Colonic mucosa (tissue), 4 donors: Measurements from ENCODE around the gene TTC7B. TPM values are rescaled to one million over a fixed set of nuclear protein-coding genes. Genes with fewer than 3 reads are reported as not detected.

Source experiments
- DNase-seq: peaks from one replicate; pipeline ENCODE4 v3.0.0-alpha.2; 2020
- H3K27ac ChIP-seq: fragments of 200-600 bp; one replicate; pipeline ENCODE4 v1.8.0; 2021
- H3K27me3 ChIP-seq: fragments of 200-600 bp; one replicate; pipeline ENCODE4 v1.8.0; 2021
- H3K36me3 ChIP-seq: fragments of 200-600 bp; one replicate; pipeline ENCODE4 v1.8.0; 2021
- H3K4me1 ChIP-seq: fragments of 200-600 bp; one replicate; pipeline ENCODE4 v1.8.0; 2021; ENCODE audit warnings: mild to moderate bottlenecking
- H3K4me3 ChIP-seq: fragments of 200-600 bp; one replicate; pipeline ENCODE4 v1.8.0; 2021
- H3K9ac ChIP-seq, 2 donors: one replicate each; pipeline ENCODE4 v1.7.0; 2013; ENCODE audit warnings: control low read depth in 2 of 2, low read depth in 2 of 2, low read length in 2 of 2
- H3K9me3 ChIP-seq: fragments of 200-600 bp; one replicate; pipeline ENCODE4 v1.8.0; 2021
- CTCF ChIP-seq: fragments of 200-600 bp; IDR thresholded peaks from one replicate; pipeline ENCODE4 v1.8.0; 2022; ENCODE audit warnings: antibody characterized with exemption, mild to moderate bottlenecking
- intact Hi-C: fragments of 100-400 bp; cut with DNase I; formaldehyde crosslinking; loops from one replicate; pipeline ENCODE4 v1.14.1; 2022
- total RNA-seq, 2 donors: library from RNA; stranded (reverse); fragmentation: NEBNext Ultra II Directional in 1 of 2; extraction: Animal tissue kit (Norgen Biotek cat#: 25700) in 1 of 2; gene quantifications; one replicate each; pipeline ENCODE4 v1.2.1, GENCODE V29; 2021
- donor health status: healthy.
- donor health status: DM: no; HTN: no; CAD: no.
- donor health status: DM: no; HTN: no; CAD: no.

TTC7B gene
- total RNA-seq, 2 donors from 2014 or later, result 3.3 to 11.8 TPM

- no peak for DNase-seq
- no peaks in the 10 kb centered on the region for H3K36me3 ChIP-seq
- H3K4me3 ChIP-seq, result no peak overlapping the region
- H3K27me3 ChIP-seq, result no peaks in the 10 kb centered on the region
- no peaks in the 10 kb centered on the region for H3K4me1 ChIP-seq
- no peaks in the 10 kb centered on the region for H3K9me3 ChIP-seq
- TF ChIP-seq CTCF, result no peak
- H3K9ac ChIP-seq, result no peak overlapping the region
- intact Hi-C loops, result no loop called here
- no peak overlapping the region for H3K27ac ChIP-seq
Observed at GRCh38 chr14:90678846-90679362, 137.3 kb downstream of the TTC7B start.

DNA sequence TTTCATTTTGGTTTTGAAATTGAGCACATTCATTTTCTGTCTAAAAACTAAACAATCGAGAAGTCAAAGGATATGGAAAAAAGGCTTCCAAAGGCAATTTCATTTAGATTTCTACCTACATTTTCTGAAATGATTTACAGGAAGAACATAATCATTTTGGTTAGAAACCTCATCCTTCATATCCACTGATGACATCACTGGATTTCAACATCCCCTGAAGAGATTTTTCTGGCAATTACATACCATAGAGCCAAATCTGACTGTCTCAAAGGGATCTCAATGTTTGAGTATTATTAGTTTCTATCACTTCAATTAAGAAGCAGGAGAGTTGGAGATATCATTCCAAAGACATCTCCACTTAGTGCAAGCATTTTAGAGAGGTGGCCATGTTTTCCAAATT lies 137.8 kb downstream of the TTC7B start:
- DNase-seq, result no peak
- Histone ChIP-seq H3K27ac (no peak overlapping the region), H3K4me1 (no peaks in the 10 kb centered on the region), H3K27me3 (no peaks in the 10 kb centered on the region), H3K9me3 (no peaks in the 10 kb centered on the region), H3K36me3 (no peaks in the 10 kb centered on the region), H3K4me3 (no peak overlapping the region), H3K9ac (no peak overlapping the region)
- intact Hi-C loops, result no loop called here
- no peak for TF ChIP-seq CTCF

GRCh38 chr14:90677484-90678050 lies 138.7 kb downstream of the TTC7B start:
- Histone ChIP-seq H3K4me1 (no peaks in the 10 kb centered on the region), H3K9ac (no peak overlapping the region), H3K36me3 (no peaks in the 10 kb centered on the region), H3K9me3 (no peaks in the 10 kb centered on the region), H3K4me3 (no peak overlapping the region), H3K27ac (no peak overlapping the region), H3K27me3 (no peaks in the 10 kb centered on the region)
- DNase-seq, result no peak
- TF ChIP-seq CTCF, result no peak
- intact Hi-C loops, result no loop called here

GRCh38 chr14:90676912-90677311 lies 139.3 kb downstream of the TTC7B start:
- no peak for TF ChIP-seq CTCF
- Histone ChIP-seq H3K9ac (no peak overlapping the region), H3K27me3 (no peaks in the 10 kb centered on the region), H3K9me3 (no peaks in the 10 kb centered on the region), H3K27ac (no peak overlapping the region), H3K36me3 (no peaks in the 10 kb centered on the region), H3K4me3 (no peak overlapping the region), H3K4me1 (no peaks in the 10 kb centered on the region)
- no peak for DNase-seq
- intact Hi-C loops, result no loop called here

- intact Hi-C loops, result no loop called here
- Histone ChIP-seq H3K9ac (no peak overlapping the region), H3K4me3 (no peak overlapping the region), H3K4me1 (no peaks in the 10 kb centered on the region), H3K9me3 (no peaks in the 10 kb centered on the region), H3K27ac (no peak overlapping the region), H3K27me3 (no peaks in the 10 kb centered on the region), H3K36me3 (no peaks in the 10 kb centered on the region)
- no peak for DNase-seq
- no peak for TF ChIP-seq CTCF
Observed at GRCh38 chr14:90676356-90676755, 139.9 kb downstream of the TTC7B start.
